Testis (tissue), 3 donors: ENCODE results near the gene PAX9. TPM values are rescaled to one million over a fixed set of nuclear protein-coding genes. Genes with fewer than 3 reads are reported as not detected.

Experiments
- DNase-seq: peaks from one replicate; pipeline ENCODE4 v3.0.0-alpha.2; 2019
- H3K27ac ChIP-seq, 2 donors: fragments of 200-600 bp; sonication (generic); one replicate each; pipeline ENCODE4 v1.5.1; 2019
- H3K27me3 ChIP-seq: fragments of 200-600 bp; sonication (generic); one replicate; pipeline ENCODE4 v1.5.1; 2019
- H3K36me3 ChIP-seq: fragments of 200-600 bp; sonication (generic); one replicate; pipeline ENCODE4 v1.5.1; 2017; ENCODE audit warnings: low read depth; ENCODE audit errors: missing control alignments
- H3K4me1 ChIP-seq: fragments of 200-600 bp; sonication (generic); one replicate; pipeline ENCODE4 v1.5.1; 2019
- H3K4me3 ChIP-seq, 2 donors: fragments of 200-600 bp; sonication (generic); one replicate each; pipeline ENCODE4 v1.5.1; 2017 to 2019
- H3K9me3 ChIP-seq: fragments of 200-600 bp; sonication (generic); one replicate; pipeline ENCODE4 v1.5.1; 2017
- POLR2A ChIP-seq: fragments of 450-650 bp; IDR thresholded peaks from one replicate; pipeline ENCODE4 v1.6.1; 2017; ENCODE audit warnings: antibody characterized with exemption, mild to moderate bottlenecking, moderate library complexity
- WGBS, 2 donors: methylation state at CpG; one replicate each; pipeline ENCODE4 v1.1.5; 2018; 5-methylcytosine and 5-hydroxymethylcytosine counted together
- intact Hi-C: fragments of 100-400 bp; cut with DNase I; formaldehyde crosslinking; loops from one replicate; pipeline ENCODE4 v1.15.1; 2023; ENCODE audit warnings: low total_unique reads
- polyA plus RNA-seq: library from polyadenylated mRNA; stranded (reverse); fragments of 350-450 nt; fragmentation: Illumina TruSeq; extraction: RNeasy Lipid Tissue Mini Kit (QIAGEN cat#74804); gene quantifications from one replicate; pipeline ENCODE4 v1.2.3, GENCODE V29; 2014; ENCODE audit warnings: low read depth, low replicate concordance; ENCODE audit not compliant: insufficient read depth
- total RNA-seq, 2 donors: library from RNA; depleted of rRNA; stranded (reverse); fragments of >200 nt; gene quantifications; one replicate each; pipeline ENCODE4 v1.2.3, GENCODE V29; 2016
- TF ChIP-seq, protein P1 (sequence below), 3 experiments: fragments of 450-650 bp in 2 of 3; fragments of 200-600 bp in 1 of 3; sonication (generic) in 1 of 3; IDR thresholded peaks; one replicate each; pipeline ENCODE4 v1.5.1; 2016 to 2019; ENCODE audit warnings: antibody characterized with exemption in 3 of 3, mild to moderate bottlenecking in 2 of 3, moderate library complexity in 1 of 3

PAX9 gene
- total and polyA plus RNA-seq, 3 donors from 2014 or later, result 0.13 to 0.87 (median 0.50) TPM

DNA sequence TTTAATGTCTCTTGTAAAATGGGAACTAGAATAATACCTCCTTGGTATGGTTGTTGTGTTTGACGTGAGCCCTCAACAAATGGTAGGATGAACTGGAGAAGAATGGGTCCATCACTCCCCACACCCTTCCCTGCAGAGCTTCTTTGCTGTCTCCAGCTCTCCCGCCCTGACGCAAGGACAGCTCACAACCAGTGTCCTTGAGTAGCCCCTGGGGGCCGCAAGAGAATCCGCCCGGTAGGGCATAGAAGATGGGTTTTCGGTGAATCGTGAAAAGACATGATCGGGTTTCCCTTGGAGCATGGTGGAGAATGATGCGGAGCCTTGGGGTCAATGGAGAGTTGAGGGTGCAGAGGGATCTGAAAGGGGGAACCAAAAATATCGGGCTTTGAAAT, 6.1 kb upstream of the PAX9 start:
- 9 to 11% methylated on average over 11 of the region's 11 CpGs for WGBS, 2 donors
- no peaks in the 10 kb centered on the region for H3K36me3 ChIP-seq
- no peak for DNase-seq
- TF ChIP-seq POLR2A, result no peak
- TF ChIP-seq, protein P1, sequence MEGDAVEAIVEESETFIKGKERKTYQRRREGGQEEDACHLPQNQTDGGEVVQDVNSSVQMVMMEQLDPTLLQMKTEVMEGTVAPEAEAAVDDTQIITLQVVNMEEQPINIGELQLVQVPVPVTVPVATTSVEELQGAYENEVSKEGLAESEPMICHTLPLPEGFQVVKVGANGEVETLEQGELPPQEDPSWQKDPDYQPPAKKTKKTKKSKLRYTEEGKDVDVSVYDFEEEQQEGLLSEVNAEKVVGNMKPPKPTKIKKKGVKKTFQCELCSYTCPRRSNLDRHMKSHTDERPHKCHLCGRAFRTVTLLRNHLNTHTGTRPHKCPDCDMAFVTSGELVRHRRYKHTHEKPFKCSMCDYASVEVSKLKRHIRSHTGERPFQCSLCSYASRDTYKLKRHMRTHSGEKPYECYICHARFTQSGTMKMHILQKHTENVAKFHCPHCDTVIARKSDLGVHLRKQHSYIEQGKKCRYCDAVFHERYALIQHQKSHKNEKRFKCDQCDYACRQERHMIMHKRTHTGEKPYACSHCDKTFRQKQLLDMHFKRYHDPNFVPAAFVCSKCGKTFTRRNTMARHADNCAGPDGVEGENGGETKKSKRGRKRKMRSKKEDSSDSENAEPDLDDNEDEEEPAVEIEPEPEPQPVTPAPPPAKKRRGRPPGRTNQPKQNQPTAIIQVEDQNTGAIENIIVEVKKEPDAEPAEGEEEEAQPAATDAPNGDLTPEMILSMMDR (IDR thresholded peaks at IDR 0.05), result no peak
- intact Hi-C loops, result no loop called here
- H3K4me3 ChIP-seq, result no peak overlapping the region
- H3K27me3 ChIP-seq, result peaks cover 2% of the 10 kb centered on the region
- no peaks in the 10 kb centered on the region for H3K9me3 ChIP-seq
- no peak overlapping the region for H3K27ac ChIP-seq
- H3K4me1 ChIP-seq, result peaks cover 20% of the 10 kb centered on the region

GRCh38 chr14:36655963-36656686, 5.5 kb upstream of the PAX9 start:
- intact Hi-C loops, result no loop called here
- H3K27me3 ChIP-seq, result peaks cover under 1% of the 10 kb centered on the region
- no peak overlapping the region for H3K27ac ChIP-seq
- TF ChIP-seq POLR2A, result no peak
- TF ChIP-seq, protein P1 (IDR thresholded peaks at IDR 0.05), result peak; percentile 5 to 55 (median 38)
- H3K36me3 ChIP-seq, result no peaks in the 10 kb centered on the region
- 2 to 3% methylated on average over 32 to 48 of the region's 48 CpGs for WGBS, 2 donors
- DNase-seq, result peak; percentile 73
- no peaks in the 10 kb centered on the region for H3K9me3 ChIP-seq
- peaks cover 20% of the 10 kb centered on the region for H3K4me1 ChIP-seq
- H3K4me3 ChIP-seq, result peak overlapping the region in 1 of 2 donors; percentile 11

GRCh38 chr14:36656687-36657398, 4.8 kb upstream of the PAX9 start:
- Histone ChIP-seq H3K27ac (no peak overlapping the region), H3K36me3 (no peaks in the 10 kb centered on the region), H3K27me3 (no peaks in the 10 kb centered on the region), H3K9me3 (no peaks in the 10 kb centered on the region), H3K4me1 (peaks cover 20% of the 10 kb centered on the region), H3K4me3 (no peak overlapping the region)
- DNase-seq, result no peak
- 5 to 6% methylated on average over 21 to 31 of the region's 31 CpGs for WGBS, 2 donors
- intact Hi-C loops, result no loop called here
- no peak for TF ChIP-seq POLR2A
- TF ChIP-seq, protein P1 (IDR thresholded peaks at IDR 0.05), result no peak

DNA sequence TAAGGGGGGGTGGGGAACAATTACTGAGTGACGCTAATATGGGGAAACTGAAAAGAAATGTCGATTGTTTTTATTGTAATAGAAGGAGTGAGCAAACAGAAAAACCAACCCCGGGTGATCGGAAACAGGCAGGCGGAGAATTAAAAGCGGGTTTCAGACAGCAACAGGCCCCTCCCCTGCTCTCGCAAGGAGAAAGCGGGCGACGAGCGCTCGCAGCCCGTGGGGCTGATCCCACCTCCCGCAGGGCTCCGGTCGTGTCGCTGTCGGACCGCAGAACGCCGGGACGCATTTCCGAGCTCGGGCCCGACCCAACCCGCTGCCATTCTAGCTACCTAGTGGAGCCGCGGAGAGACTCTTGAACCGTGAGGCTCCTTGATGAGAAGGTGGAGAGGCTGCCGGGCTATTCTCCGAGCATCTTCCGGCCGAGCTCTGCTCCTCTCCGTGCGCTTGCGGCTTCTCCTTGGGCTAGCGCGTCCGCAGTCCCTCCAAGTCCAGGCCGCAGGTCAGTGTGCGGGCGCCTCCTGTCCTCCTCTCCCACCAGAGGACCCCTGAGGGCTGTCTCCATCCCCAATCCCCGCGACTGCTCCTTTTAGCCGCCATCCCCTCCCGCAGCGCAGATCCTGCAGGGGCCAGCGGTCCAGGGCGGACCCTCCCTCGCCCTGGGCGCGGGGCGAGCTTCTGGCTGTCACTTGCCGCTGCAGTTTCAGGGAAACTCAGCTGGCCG, 4.1 kb upstream of the PAX9 start:
- Histone ChIP-seq H3K27ac (no peak overlapping the region), H3K27me3 (no peaks in the 10 kb centered on the region)

More for the DNA sequence above, 4.1 kb upstream of the PAX9 start:
- peak; percentile 24 for DNase-seq
- no peaks in the 10 kb centered on the region for H3K36me3 ChIP-seq
- peak overlapping the region in 1 of 2 donors; percentile 3 for H3K4me3 ChIP-seq
- TF ChIP-seq POLR2A, result no peak
- TF ChIP-seq, protein P1 (IDR thresholded peaks at IDR 0.05), result no peak
- H3K9me3 ChIP-seq, result no peaks in the 10 kb centered on the region
- intact Hi-C loops, result no loop called here
- 1 to 3% methylated on average over 38 to 55 of the region's 55 CpGs for WGBS, 2 donors
- peaks cover 20% of the 10 kb centered on the region for H3K4me1 ChIP-seq
